ENCODE data around the gene TMEM171.

Gene TMEM171

DNA sequence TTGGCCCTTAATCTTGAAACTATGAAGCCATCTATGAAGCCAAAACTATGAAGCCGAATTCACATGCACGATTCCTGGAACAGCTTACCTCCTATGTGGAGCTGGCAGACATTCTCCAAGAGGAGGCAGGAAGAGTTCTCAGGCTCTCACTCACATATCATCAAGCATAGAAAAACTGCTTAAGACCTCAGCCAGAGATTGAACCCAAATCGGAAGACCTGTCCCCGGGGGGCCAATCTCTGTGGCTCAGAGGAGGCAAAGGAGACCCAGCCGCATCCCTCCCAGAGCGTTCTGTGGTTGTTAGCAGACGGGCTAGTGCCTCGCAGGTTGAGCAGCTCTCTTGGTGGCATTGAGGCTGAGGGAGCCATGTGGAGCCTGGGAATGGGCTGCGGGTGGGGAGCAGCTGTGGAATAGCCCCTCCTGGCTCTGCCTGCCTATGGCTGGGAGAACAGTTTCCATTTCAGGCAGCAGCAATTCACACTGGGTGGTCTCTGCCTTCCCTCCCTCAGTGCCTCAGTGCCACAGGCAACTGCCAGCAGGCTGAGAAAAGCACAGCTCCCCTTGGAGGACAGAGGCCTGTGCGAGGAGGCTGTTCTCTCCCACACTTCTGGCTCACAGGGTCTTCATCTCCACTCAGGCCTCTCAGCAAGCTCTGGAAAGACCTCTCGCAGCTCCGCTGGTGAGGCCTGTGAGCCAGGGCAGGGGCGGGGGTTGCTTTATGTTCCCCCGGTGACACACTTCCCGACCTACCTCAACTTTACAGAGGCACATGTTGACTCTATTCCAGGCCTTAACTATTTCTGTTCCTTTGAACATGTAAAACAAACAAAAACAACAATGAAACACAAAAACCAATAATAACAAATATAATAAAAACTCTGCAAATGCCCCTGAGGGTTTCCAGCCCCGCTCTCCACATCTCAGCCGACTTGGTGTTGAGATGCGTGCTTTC lies 35.2 kb downstream of the TMEM171 start:
- H3K9ac ChIP-seq (ENCODE audit: low read depth, low read length) = no peak overlapping the region
- no peaks in the 10 kb centered on the region for H3K36me3 ChIP-seq (ENCODE audit: control insufficient read depth, insufficient read depth, low read length)
- H3K9me3 ChIP-seq (ENCODE audit: control insufficient read depth, insufficient read depth, low read length) = no peaks in the 10 kb centered on the region
- H3K4me3 ChIP-seq (ENCODE audit: low read depth, low read length) = no peak overlapping the region
- H3K4me1 ChIP-seq (ENCODE audit: control insufficient read depth, insufficient read depth, low read length) = no peaks in the 10 kb centered on the region
- no peaks in the 10 kb centered on the region for H3K27me3 ChIP-seq (ENCODE audit: control insufficient read depth, insufficient read depth, low read length)

DNA sequence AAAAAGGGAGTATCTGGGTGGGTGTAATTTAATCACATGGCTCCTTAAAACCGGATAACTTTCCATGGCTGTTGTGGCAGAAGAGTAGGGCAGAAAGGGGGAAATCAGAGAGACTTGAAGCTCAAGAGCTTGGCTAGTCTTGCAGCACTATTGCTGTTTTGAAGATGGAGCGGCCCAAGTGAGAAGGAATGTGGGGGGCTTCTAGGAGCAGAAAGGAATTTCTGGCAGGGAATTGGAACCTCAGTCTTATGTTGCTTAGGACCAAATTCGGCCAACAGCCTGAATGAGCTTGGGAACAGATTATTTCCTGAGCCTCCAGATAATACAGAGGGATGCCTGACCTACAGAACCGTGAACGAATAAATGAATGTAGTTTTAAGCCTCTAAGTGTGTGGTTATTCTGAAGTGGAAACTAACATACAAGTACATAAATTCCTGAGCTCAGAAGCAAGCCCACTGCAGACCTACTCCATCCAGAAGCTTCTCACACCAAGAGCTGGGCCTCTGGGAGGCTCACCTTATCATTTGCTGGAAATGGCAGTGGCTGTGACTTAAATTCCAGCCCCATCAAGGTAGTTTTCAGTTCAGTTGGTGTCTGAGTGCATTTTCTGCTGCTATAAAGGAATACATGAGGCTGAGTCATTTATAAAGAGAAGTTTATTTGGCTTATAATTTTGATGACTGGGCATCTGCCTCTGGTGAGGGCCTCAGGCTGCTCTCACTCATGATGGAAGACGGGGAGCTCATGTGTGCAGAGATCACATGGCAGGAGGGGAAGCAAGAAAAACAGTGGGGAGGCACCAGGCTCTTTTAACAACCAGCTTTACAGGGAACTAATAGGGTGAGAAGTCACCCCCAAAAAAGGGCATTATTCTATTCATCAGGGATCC lies 37.3 kb downstream of the TMEM171 start:
- no peaks in the 10 kb centered on the region for H3K36me3 ChIP-seq (ENCODE audit: control insufficient read depth, insufficient read depth, low read length)
- no peaks in the 10 kb centered on the region for H3K9me3 ChIP-seq (ENCODE audit: control insufficient read depth, insufficient read depth, low read length)
- H3K4me3 ChIP-seq (ENCODE audit: low read depth, low read length) = no peak overlapping the region
- H3K4me1 ChIP-seq (ENCODE audit: control insufficient read depth, insufficient read depth, low read length) = no peaks in the 10 kb centered on the region
- H3K27me3 ChIP-seq (ENCODE audit: control insufficient read depth, insufficient read depth, low read length) = no peaks in the 10 kb centered on the region
- no peak overlapping the region for H3K9ac ChIP-seq (ENCODE audit: low read depth, low read length)

DNA sequence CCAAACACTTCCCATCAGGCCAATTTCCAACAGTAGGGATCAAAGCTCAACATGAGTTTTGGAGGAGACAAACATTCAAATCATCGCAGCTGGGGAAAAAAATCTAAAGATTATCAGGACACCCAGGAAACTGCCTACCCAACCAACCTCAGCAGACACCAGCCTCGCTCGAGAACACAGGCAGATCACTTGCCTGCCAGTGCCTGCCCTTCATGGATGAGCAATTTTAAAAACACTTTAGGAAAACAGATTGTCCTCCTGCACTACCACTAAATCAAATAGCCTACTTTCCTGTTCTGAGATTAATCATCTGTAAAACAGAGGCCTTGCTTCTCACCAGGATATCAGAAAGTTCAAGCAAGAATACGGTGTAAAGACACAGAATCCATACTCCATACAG lies 37.9 kb downstream of the TMEM171 start:
- H3K9ac ChIP-seq (ENCODE audit: low read depth, low read length) = no peak overlapping the region
- no peaks in the 10 kb centered on the region for H3K9me3 ChIP-seq (ENCODE audit: control insufficient read depth, insufficient read depth, low read length)
- no peak overlapping the region for H3K4me3 ChIP-seq (ENCODE audit: low read depth, low read length)
- no peaks in the 10 kb centered on the region for H3K27me3 ChIP-seq (ENCODE audit: control insufficient read depth, insufficient read depth, low read length)
- H3K36me3 ChIP-seq (ENCODE audit: control insufficient read depth, insufficient read depth, low read length) = no peaks in the 10 kb centered on the region
- no peaks in the 10 kb centered on the region for H3K4me1 ChIP-seq (ENCODE audit: control insufficient read depth, insufficient read depth, low read length)

DNA sequence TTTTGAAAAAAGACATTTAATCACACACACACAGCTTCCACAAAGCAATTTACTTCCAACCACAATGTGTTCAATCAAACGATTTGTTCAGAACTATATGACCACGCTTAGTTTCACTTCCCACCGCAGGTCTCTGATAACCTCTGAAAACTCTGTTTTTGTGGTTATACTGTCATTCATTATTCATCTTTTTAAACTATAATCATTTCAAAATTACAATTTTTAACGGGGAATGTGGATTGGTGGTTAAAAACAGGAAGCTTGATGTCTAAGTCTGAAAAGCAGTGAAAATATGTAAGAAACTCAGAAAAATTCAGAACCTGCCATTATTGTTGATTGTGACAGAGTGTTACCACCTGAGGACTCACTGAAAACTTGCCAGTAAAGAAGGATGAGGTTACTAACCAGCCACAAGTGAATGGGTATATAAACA lies 39.9 kb downstream of the TMEM171 start:
- no peaks in the 10 kb centered on the region for H3K4me1 ChIP-seq (ENCODE audit: control insufficient read depth, insufficient read depth, low read length)
- H3K9me3 ChIP-seq (ENCODE audit: control insufficient read depth, insufficient read depth, low read length) = no peaks in the 10 kb centered on the region
- no peaks in the 10 kb centered on the region for H3K36me3 ChIP-seq (ENCODE audit: control insufficient read depth, insufficient read depth, low read length)
- no peaks in the 10 kb centered on the region for H3K27me3 ChIP-seq (ENCODE audit: control insufficient read depth, insufficient read depth, low read length)
- H3K4me3 ChIP-seq (ENCODE audit: low read depth, low read length) = no peak overlapping the region
- no peak overlapping the region for H3K9ac ChIP-seq (ENCODE audit: low read depth, low read length)

DNA sequence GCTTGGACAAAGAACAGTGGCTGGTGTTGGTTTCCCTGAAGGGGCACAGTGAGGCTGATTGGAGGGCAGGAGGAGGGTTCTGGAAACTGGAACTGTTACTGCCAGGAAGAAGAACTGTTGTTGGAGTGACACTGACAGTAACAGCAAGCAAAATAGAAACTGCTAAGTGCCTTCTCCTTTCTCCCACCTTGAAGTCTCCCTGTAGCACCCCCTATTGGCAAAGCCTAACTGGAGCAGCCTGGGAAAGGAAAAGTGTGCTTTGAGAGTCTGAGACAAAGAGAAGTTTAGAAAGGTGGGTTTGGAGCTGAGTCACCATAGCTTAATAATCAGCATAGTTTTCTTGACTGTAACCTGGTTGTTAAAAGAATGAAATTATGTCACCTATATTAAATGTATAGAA lies 50.1 kb downstream of the TMEM171 start:
- H3K9me3 ChIP-seq (ENCODE audit: control insufficient read depth, insufficient read depth, low read length) = no peaks in the 10 kb centered on the region
- no peaks in the 10 kb centered on the region for H3K4me1 ChIP-seq (ENCODE audit: control insufficient read depth, insufficient read depth, low read length)
- H3K36me3 ChIP-seq (ENCODE audit: control insufficient read depth, insufficient read depth, low read length) = no peaks in the 10 kb centered on the region
- no peak overlapping the region for H3K4me3 ChIP-seq (ENCODE audit: low read depth, low read length)
- H3K9ac ChIP-seq (ENCODE audit: low read depth, low read length) = no peak overlapping the region
- no peaks in the 10 kb centered on the region for H3K27me3 ChIP-seq (ENCODE audit: control insufficient read depth, insufficient read depth, low read length)

DNA sequence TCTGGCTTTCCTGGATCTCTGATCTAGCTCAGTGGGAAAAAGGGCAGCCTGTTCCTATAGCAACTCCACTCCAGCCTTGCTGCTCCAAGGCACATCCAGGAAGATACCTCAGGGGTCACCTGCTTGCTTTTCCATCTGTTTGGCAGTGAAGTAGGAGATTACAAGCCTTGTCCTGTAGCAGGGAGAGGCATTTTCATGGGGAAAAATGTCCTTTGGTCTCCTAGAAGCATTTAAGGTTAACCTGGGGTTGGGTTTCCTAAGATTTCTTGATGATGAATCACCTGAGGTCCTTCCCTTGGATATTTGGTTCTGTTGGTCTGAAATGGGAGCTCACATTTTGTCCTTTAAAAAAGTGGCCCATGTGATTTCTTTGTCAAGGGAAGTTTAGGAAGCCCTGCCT lies 51.1 kb downstream of the TMEM171 start:
- H3K9me3 ChIP-seq (ENCODE audit: control insufficient read depth, insufficient read depth, low read length) = no peaks in the 10 kb centered on the region
- no peak overlapping the region for H3K4me3 ChIP-seq (ENCODE audit: low read depth, low read length)
- no peaks in the 10 kb centered on the region for H3K4me1 ChIP-seq (ENCODE audit: control insufficient read depth, insufficient read depth, low read length)
- no peaks in the 10 kb centered on the region for H3K27me3 ChIP-seq (ENCODE audit: control insufficient read depth, insufficient read depth, low read length)
- no peaks in the 10 kb centered on the region for H3K36me3 ChIP-seq (ENCODE audit: control insufficient read depth, insufficient read depth, low read length)
- H3K9ac ChIP-seq (ENCODE audit: low read depth, low read length) = no peak overlapping the region

DNA sequence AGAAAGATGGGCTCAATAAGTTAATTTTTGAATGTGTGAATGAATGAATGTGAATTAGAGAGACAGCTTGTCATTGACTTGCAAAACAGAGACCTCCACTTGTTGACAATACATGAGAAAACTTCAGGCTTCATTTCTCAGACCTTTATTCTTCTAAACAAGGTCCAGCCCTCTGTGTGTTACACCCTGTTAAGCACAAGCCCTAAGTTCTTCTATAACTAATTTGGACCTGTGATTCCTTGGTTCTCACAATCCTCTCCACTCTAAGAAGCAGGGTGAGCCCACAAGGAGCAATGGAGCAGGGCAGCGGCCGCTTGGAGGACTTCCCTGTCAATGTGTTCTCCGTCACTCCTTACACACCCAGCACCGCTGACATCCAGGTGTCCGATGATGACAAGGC lies 52.6 kb downstream of the TMEM171 start, which contains the start of gene TMEM174:
TSS of gene TMEM174 (plus strand) at position 243 of the 400 bp plus-strand sequence. CDS start at position 294, 51 bp downstream.
- Histone ChIP-seq H3K9ac (ENCODE audit: low read depth, low read length) (no peak within 1 kb of the TSS), H3K4me1 (ENCODE audit: control insufficient read depth, insufficient read depth, low read length) (no peaks in the 10 kb centered on the region), H3K27me3 (ENCODE audit: control insufficient read depth, insufficient read depth, low read length) (no peaks in the 10 kb centered on the region), H3K9me3 (ENCODE audit: control insufficient read depth, insufficient read depth, low read length) (no peaks in the 10 kb centered on the region), H3K36me3 (ENCODE audit: control insufficient read depth, insufficient read depth, low read length) (no peaks in the 10 kb centered on the region), H3K4me3 (ENCODE audit: low read depth, low read length) (no peak within 1 kb of the TSS)

DNA sequence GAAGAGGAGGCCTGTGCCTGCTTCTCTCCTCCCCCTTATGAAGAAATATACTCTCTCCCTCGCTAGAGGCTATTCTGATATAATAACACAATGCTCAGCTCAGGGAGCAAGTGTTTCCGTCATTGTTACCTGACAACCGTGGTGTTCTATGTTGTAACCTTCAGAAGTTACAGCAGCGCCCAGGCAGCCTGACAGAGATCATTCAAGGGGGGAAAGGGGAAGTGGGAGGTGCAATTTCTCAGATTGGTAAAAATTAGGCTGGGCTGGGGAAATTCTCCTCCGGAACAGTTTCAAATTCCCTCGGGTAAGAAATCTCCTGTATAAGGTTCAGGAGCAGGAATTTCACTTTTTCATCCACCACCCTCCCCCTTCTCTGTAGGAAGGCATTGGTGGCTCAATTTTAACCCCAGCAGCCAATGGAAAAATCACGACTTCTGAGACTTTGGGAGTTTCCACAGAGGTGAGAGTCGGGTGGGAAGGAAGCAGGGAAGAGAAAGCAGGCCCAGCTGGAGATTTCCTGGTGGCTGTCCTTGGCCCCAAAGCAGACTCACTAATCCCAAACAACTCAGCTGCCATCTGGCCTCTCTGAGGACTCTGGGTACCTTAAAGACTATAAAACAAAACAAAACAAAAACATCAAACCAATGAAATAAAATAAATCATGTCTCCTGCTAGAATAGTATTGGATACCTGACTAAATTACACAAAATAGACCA lies 53.9 kb downstream of the TMEM171 start:
- Histone ChIP-seq H3K27me3 (ENCODE audit: control insufficient read depth, insufficient read depth, low read length) (no peaks in the 10 kb centered on the region), H3K9me3 (ENCODE audit: control insufficient read depth, insufficient read depth, low read length) (no peaks in the 10 kb centered on the region), H3K4me3 (ENCODE audit: low read depth, low read length) (no peak overlapping the region), H3K9ac (ENCODE audit: low read depth, low read length) (no peak overlapping the region), H3K36me3 (ENCODE audit: control insufficient read depth, insufficient read depth, low read length) (no peaks in the 10 kb centered on the region), H3K4me1 (ENCODE audit: control insufficient read depth, insufficient read depth, low read length) (no peaks in the 10 kb centered on the region)

DNA sequence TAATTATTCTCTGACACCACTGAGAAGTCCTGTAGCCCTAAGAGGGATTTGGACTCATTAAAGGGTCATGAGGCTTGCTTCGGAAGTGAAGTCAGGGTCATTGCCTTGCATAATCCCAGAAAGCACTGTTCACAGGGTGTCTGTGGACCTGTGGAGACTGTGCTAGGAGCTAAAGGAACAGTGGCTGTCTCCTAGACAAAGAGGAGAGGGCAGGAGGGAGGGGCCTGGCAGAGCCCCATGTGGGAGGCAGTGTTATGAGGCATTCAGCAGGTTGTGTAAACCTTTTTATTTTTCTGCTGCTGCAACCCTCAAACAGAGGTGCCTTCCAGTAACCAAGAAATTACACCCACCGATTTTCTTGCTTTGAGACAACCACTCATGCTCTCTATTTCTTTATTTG lies 55.9 kb downstream of the TMEM171 start:
- Histone ChIP-seq H3K9ac (ENCODE audit: low read depth, low read length) (no peak overlapping the region), H3K4me3 (ENCODE audit: low read depth, low read length) (no peak overlapping the region), H3K4me1 (ENCODE audit: control insufficient read depth, insufficient read depth, low read length) (no peaks in the 10 kb centered on the region), H3K27me3 (ENCODE audit: control insufficient read depth, insufficient read depth, low read length) (no peaks in the 10 kb centered on the region), H3K9me3 (ENCODE audit: control insufficient read depth, insufficient read depth, low read length) (no peaks in the 10 kb centered on the region), H3K36me3 (ENCODE audit: control insufficient read depth, insufficient read depth, low read length) (no peaks in the 10 kb centered on the region)

DNA sequence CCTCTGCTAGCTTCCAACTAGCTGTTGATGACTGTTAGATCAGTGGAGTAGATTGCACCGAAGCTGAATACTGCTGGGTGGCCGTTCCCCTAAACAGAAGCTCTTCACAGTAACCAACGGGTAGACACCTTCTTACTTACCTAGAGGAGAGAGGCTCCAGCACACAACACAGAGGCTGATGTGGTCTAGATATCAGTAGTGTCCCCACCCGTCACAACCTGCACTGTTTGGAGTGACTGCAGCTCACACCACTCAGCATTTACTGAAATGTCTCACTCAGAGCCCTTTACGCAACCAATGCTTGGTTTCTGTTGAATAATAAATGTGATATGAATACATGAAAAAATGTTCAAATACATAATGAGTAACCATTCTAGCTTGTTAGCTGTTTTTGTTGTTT lies 57.9 kb downstream of the TMEM171 start:
- no peaks in the 10 kb centered on the region for H3K27me3 ChIP-seq (ENCODE audit: control insufficient read depth, insufficient read depth, low read length)
- no peaks in the 10 kb centered on the region for H3K9me3 ChIP-seq (ENCODE audit: control insufficient read depth, insufficient read depth, low read length)
- H3K9ac ChIP-seq (ENCODE audit: low read depth, low read length) = no peak overlapping the region
- H3K4me1 ChIP-seq (ENCODE audit: control insufficient read depth, insufficient read depth, low read length) = no peaks in the 10 kb centered on the region
- H3K36me3 ChIP-seq (ENCODE audit: control insufficient read depth, insufficient read depth, low read length) = no peaks in the 10 kb centered on the region
- no peak overlapping the region for H3K4me3 ChIP-seq (ENCODE audit: low read depth, low read length)

DNA sequence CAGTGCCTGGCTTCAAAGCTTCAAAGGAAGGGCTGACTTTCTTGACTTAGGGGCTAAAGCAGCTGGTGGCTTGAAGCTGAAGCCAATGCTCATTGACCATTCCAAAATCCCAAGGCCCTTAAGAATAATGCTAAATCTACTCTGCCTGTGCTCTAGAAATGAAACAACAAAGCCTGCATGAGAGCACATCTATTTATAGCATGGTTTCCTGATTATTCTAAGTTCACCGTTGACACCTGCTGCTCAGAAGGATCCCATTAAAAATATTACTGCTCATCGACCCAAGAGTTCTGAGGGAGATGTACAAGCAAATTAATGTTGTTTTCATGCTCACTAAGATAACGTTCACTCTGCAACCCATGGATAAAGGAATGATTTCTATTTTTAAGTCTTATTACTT lies 59.4 kb downstream of the TMEM171 start:
- no peak overlapping the region for H3K4me3 ChIP-seq (ENCODE audit: low read depth, low read length)
- H3K9me3 ChIP-seq (ENCODE audit: control insufficient read depth, insufficient read depth, low read length) = no peaks in the 10 kb centered on the region
- no peaks in the 10 kb centered on the region for H3K27me3 ChIP-seq (ENCODE audit: control insufficient read depth, insufficient read depth, low read length)
- H3K36me3 ChIP-seq (ENCODE audit: control insufficient read depth, insufficient read depth, low read length) = no peaks in the 10 kb centered on the region
- H3K9ac ChIP-seq (ENCODE audit: low read depth, low read length) = no peak overlapping the region
- H3K4me1 ChIP-seq (ENCODE audit: control insufficient read depth, insufficient read depth, low read length) = no peaks in the 10 kb centered on the region

Data from iPS-15b (cell line).